Measurements from ENCODE around the gene TAF6.
A peak's percentile ranks its signal among the peaks of the same experiment; 100 is the strongest.

Gene TAF6

DNA sequence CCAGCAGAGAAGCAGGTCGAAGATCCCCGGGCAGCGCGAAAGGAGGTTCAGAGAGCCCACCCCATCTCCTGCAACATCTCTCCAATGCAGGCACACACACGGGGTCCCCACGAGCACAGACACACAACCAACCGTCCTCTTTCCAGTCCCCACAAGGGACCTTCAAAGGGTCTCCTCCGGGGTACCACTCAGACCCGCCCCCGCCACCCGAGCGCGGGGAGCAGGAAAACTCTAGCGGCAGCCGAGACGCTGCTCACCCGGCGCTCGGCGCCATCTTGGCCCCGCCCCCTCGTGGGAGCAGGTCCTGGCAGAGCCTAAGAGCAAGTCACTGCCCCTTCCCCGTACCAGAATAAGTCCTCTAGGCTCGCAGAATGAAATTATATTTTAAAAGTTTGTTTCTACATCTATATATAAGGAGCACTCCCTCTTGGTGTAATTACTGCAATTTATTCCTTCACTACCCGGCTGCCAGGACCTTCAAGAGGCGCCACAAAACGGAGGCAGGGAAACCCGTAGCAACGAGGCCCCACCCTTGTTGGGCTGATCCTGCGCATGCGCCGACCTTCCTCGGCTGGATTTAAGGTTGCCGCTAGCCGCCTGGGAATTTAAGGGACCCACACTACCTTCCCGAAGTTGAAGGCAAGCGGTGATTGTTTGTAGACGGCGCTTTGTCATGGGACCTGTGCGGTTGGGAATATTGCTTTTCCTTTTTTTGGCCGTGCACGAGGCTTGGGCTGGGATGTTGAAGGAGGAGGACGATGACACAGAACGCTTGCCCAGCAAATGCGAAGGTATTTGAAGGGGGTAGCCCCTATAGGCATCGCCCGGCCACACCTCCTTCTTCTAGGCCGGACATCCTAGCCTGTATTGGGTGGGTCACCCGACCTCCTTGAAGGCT, at the start of gene TAF6, which contains the start of gene CNPY4:
TSS of gene TAF6 (minus strand) at position 287 of the 898 bp plus-strand sequence. CDS start 5,149 bp downstream, outside the sequence.
TSS of gene CNPY4 (plus strand) at position 563 of the 898 bp plus-strand sequence. CDS start at position 674, 111 bp downstream.
- H3K4me3 ChIP-seq (ENCODE audit: low read length) = peak within 1 kb of the TSS; percentile 96
- peak; percentile 94 for DNase-seq (ENCODE audit: low read depth)
- TF ChIP-seq, protein P1, sequence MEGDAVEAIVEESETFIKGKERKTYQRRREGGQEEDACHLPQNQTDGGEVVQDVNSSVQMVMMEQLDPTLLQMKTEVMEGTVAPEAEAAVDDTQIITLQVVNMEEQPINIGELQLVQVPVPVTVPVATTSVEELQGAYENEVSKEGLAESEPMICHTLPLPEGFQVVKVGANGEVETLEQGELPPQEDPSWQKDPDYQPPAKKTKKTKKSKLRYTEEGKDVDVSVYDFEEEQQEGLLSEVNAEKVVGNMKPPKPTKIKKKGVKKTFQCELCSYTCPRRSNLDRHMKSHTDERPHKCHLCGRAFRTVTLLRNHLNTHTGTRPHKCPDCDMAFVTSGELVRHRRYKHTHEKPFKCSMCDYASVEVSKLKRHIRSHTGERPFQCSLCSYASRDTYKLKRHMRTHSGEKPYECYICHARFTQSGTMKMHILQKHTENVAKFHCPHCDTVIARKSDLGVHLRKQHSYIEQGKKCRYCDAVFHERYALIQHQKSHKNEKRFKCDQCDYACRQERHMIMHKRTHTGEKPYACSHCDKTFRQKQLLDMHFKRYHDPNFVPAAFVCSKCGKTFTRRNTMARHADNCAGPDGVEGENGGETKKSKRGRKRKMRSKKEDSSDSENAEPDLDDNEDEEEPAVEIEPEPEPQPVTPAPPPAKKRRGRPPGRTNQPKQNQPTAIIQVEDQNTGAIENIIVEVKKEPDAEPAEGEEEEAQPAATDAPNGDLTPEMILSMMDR (conservative IDR thresholded peaks at IDR 0.05; ENCODE audit: low read length) = 0 out of 2 replicates have a peak, but pooled peaks have one; percentile 7

DNA sequence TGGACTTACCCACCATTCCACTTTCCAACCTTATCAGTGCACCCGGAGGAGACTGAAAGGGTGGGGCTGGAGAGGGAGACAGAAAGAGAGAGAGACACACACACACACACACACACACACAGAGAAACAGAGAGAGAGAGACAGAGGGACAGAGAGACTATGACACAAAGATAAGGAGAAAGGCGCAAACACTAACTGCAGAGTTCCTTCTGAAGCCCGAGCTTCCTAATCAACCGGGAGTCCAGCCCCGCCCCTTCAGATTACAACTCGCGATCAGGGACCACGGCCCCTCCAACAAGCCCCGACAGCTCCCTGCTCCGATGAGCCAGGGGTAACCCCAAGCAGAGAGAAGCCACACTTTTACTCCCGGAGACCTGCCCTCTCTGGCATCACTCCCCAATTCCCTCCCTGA, 48.8 kb upstream of the TAF6 start:
- TF ChIP-seq, protein P1 (conservative IDR thresholded peaks at IDR 0.05; ENCODE audit: low read length) = no peak
- peak overlapping the region; percentile 59 for H3K4me3 ChIP-seq (ENCODE audit: low read length)
- DNase-seq (ENCODE audit: low read depth) = peak; percentile 9

DNA sequence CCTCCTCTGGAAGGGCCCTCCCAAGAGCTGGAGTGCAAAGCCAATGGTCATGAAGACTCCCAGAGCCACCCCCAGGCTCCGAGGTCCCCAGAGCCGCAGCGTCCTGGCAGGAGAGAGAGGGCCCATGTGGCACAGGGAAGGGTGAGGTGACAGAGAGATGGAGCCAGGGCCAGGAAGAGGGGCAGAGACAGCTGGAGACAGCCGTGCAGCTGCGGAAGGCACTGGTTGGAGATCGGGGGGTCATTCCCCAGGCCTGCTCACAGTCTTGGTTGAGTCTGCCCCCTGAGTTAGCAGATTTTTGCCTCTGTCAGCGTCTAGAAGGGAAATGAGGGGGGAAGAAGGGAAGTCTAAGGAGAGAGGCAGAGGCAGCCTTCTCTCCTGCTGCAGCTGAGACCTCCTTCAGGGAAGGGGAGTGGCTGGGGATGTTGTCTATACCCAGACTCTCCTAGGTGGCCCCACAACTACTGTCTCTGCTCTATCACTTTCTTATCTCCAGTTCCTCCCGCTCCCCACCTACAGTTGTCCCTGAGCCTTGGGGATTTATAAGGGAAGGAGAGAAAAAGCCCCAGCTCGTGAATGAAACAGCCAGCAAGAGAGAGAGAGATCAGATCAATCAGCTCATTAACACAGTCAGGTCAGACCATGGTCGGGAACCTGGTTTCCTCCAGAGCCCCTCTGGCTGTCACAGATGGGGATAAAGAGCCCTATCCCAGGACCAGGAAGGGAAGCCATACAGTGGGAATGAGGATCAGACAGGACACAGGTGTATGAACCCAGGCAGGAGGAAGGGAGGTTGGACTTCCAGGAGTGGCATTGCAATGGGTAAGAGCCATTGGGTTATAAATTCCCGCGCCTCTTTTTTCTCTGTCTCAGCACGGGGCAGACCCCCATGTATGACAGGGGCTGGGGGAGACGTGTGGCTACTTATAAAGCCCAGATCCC, 48.1 kb upstream of the TAF6 start:
- H3K4me3 ChIP-seq (ENCODE audit: low read length) = peak overlapping the region; percentile 59
- TF ChIP-seq, protein P1 (conservative IDR thresholded peaks at IDR 0.05; ENCODE audit: low read length) = no peak

DNA sequence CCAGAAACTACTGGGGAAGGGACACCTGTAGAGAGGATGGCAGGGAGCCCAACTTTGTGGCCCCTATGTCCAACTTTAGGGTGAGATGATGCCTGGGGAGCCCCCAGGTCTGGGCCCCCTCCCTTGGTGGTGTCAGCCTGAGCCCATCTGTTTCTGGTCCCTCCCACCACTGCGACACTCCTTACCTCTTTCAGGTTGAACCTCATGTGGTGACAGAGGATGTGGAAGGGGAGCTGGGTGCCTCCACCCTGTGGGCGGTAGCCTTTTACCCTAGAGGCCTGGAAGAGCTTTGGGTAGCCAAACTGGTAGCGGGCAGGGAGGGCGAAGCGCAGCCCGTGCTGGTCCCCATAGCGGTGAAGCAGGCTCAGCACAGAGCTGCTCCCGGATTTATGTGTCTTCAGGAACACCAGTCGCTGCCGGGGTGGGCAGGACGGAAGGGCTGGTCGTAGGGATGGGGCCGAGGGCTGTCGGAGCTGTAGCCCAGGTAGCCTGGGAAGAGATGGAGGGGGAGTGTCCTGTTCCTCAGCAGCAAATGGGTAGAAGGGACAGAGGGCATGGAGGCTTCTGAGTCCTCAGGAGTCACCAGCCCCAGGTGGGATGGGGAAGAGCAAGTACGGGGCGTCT, 47.3 kb upstream of the TAF6 start:
- DNase-seq (ENCODE audit: low read depth) = no peak
- H3K4me3 ChIP-seq (ENCODE audit: low read length) = no peak overlapping the region
- TF ChIP-seq, protein P1 (conservative IDR thresholded peaks at IDR 0.05; ENCODE audit: low read length) = no peak

More for the DNA sequence above, 48.1 kb upstream of the TAF6 start:
- no peak for DNase-seq (ENCODE audit: low read depth)

DNA sequence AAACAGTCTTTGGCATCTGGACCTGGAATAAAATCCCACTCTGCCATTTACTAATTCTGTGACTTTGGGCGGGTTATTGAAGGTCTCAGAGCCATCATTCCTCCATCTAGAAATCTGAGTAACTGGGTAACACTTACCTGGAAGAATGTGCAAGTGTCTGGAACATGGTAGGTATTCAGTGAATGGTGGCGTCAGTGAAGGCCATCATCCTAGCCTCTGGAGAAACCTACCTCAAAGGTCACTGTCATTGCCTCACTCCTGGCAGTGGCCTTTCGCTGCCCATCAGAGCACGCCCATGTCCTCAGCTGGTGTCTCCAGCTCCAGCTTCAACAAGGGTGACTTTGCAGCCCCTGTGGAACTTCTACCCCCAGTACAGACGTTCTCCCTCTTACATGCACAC, 44.7 kb upstream of the TAF6 start:
- TF ChIP-seq, protein P1 (conservative IDR thresholded peaks at IDR 0.05; ENCODE audit: low read length) = no peak
- H3K4me3 ChIP-seq (ENCODE audit: low read length) = no peak overlapping the region

DNA sequence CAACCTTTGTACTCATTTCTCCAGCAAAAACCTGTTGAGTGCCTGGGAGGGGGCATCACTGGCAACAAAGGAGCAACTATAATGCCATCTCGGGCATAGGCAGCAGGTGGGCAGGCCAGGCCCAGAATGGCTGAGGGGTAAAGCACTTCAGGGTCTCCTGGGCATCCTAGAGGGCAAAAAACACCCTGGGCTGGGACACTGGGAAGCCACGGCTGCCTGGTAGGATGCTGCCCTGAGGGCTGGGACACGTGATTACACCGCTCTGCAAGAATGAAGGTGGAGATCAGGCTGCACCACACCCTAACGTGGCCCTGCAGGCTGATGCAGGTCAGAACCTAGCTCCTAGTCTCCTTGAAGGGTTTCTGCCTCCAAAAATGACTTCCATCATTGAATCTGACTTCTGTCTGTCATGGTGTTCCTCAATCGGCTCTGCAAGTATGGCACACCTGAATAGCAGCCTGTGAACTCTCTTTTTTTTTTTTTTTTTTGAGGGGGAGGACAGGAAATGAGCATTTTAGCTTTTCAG, 43.9 kb upstream of the TAF6 start:
- DNase-seq (ENCODE audit: low read depth) = no peak
- no peak overlapping the region for H3K4me3 ChIP-seq (ENCODE audit: low read length)
- TF ChIP-seq, protein P1 (conservative IDR thresholded peaks at IDR 0.05; ENCODE audit: low read length) = no peak

More for the DNA sequence above, 44.7 kb upstream of the TAF6 start:
- no peak for DNase-seq (ENCODE audit: low read depth)
